ENCODE data around the gene GNAQ. TPM values are rescaled to one million over a fixed set of nuclear protein-coding genes. Genes with fewer than 3 reads are reported as not detected.

The GNAQ gene
- total RNA-seq, 2 experiments from 2014 or later, result 22.4 to 22.7 TPM

GRCh38 chr9:77847059-77847499 lies 184.5 kb downstream of the GNAQ start:
- H3K27ac Mint-ChIP-seq, result no peak overlapping the region
- DNase-seq, result no peak
- peaks cover 3% of the 10 kb centered on the region for H3K36me3 Mint-ChIP-seq
- H3K4me1 Mint-ChIP-seq, result peaks cover 27% of the 10 kb centered on the region
- no peaks in the 10 kb centered on the region for H3K9me3 Mint-ChIP-seq
- H3K4me3 Mint-ChIP-seq, result no peak overlapping the region
- no peaks in the 10 kb centered on the region for H3K27me3 Mint-ChIP-seq

GRCh38 chr9:77844415-77844814 lies 187.2 kb downstream of the GNAQ start:
- DNase-seq, result no peak
- no peaks in the 10 kb centered on the region for H3K27me3 Mint-ChIP-seq
- H3K4me3 Mint-ChIP-seq, result no peak overlapping the region
- no peaks in the 10 kb centered on the region for H3K9me3 Mint-ChIP-seq
- H3K36me3 Mint-ChIP-seq, result peaks cover 3% of the 10 kb centered on the region
- no peak overlapping the region for H3K27ac Mint-ChIP-seq
- peaks cover 44% of the 10 kb centered on the region for H3K4me1 Mint-ChIP-seq

GRCh38 chr9:77843871-77844155 lies 187.8 kb downstream of the GNAQ start:
- DNase-seq, result no peak
- no peaks in the 10 kb centered on the region for H3K27me3 Mint-ChIP-seq
- peaks cover 3% of the 10 kb centered on the region for H3K36me3 Mint-ChIP-seq
- no peak overlapping the region for H3K4me3 Mint-ChIP-seq
- peaks cover 43% of the 10 kb centered on the region for H3K4me1 Mint-ChIP-seq
- no peak overlapping the region for H3K27ac Mint-ChIP-seq
- no peaks in the 10 kb centered on the region for H3K9me3 Mint-ChIP-seq

DNA sequence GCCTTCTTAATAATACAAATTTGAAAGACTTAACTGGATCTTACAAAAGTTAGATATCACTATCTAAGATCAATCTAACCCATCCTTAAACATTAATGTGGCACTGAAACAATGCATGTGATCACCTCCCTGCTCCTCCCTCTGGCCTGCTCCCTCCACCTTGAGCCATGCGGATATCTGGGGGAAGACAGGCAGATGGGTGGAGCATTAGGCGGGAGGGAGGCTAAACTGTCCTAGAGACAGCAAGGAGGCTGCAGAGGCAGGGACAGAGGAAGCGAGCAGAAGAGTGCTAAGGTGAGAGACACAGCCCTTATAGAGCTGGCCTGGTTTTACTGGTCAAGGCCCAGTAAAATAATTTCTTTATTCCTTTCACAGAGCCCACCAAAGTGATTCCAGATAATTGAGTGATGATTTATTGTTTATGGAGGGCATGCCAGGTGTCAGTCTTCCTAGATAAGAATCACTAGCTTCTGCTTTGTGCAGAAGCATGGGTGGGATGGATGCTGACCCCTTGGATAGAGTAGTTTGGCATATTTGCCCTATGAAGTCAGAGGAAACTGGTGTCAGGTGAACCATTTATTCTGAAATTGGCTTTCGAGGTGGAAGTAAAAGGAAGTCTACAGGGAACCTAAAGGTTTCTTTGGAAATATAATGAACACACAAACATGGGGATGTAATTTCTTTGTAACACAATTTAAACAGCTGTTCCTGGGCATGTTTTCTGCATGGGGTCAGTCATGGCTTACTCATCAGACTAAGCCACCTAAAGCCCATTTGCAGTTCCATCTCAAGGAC lies 188.3 kb downstream of the GNAQ start:
- Mint-ChIP-seq H3K9me3 (no peaks in the 10 kb centered on the region), H3K27ac (no peak overlapping the region), H3K4me1 (peaks cover 40% of the 10 kb centered on the region), H3K4me3 (no peak overlapping the region), H3K27me3 (no peaks in the 10 kb centered on the region), H3K36me3 (no peaks in the 10 kb centered on the region)
- DNase-seq, result no peak

GRCh38 chr9:77841739-77842386 lies 189.7 kb downstream of the GNAQ start:
- Mint-ChIP-seq H3K27ac (peak overlapping the region; percentile 38), H3K9me3 (no peaks in the 10 kb centered on the region), H3K4me3 (no peak overlapping the region), H3K27me3 (no peaks in the 10 kb centered on the region), H3K4me1 (peaks cover 31% of the 10 kb centered on the region), H3K36me3 (no peaks in the 10 kb centered on the region)
- no peak for DNase-seq

- DNase-seq, result no peak
- Mint-ChIP-seq H3K27me3 (no peaks in the 10 kb centered on the region), H3K36me3 (peaks cover 3% of the 10 kb centered on the region), H3K27ac (no peak overlapping the region), H3K9me3 (no peaks in the 10 kb centered on the region), H3K4me3 (no peak overlapping the region), H3K4me1 (peaks cover 23% of the 10 kb centered on the region)
Measured at GRCh38 chr9:77839459-77840140, 192.0 kb downstream of the GNAQ start.

GRCh38 chr9:77838986-77839385 lies 192.6 kb downstream of the GNAQ start:
- Mint-ChIP-seq H3K27ac (no peak overlapping the region), H3K36me3 (peaks cover 3% of the 10 kb centered on the region), H3K27me3 (no peaks in the 10 kb centered on the region), H3K4me1 (peaks cover 23% of the 10 kb centered on the region), H3K4me3 (no peak overlapping the region), H3K9me3 (no peaks in the 10 kb centered on the region)
- DNase-seq, result no peak

DNA sequence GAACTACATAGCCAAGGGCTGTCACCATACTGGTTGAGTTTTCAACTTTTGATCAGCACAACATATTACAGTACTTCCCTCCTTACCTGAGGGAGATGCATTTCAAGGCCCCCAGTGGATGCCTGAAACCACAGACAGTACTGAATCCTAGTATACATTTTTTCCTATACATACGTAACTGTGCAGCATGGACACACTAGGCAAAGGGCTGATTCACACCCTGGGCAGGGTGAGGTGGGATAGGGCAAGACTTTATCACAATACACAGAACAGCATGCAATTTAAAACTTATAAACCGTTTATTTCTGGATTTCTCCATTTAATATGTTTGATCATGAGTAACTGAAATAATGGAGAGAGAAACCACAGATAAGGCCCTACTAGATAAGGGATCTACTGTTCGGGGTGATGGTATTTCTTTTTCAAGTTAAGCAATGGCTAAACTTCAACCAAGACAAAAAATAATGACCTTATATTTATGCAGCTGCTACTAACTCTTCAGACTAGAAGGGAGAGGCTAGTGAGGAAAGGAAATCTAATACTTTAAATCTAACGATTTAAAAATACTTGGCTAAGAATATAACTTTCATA lies 196.6 kb downstream of the GNAQ start:
- H3K4me1 Mint-ChIP-seq, result peaks cover 26% of the 10 kb centered on the region
- no peaks in the 10 kb centered on the region for H3K9me3 Mint-ChIP-seq
- H3K27ac Mint-ChIP-seq, result no peak overlapping the region
- H3K4me3 Mint-ChIP-seq, result no peak overlapping the region
- DNase-seq, result no peak
- H3K27me3 Mint-ChIP-seq, result no peaks in the 10 kb centered on the region
- peaks cover 5% of the 10 kb centered on the region for H3K36me3 Mint-ChIP-seq

DNA sequence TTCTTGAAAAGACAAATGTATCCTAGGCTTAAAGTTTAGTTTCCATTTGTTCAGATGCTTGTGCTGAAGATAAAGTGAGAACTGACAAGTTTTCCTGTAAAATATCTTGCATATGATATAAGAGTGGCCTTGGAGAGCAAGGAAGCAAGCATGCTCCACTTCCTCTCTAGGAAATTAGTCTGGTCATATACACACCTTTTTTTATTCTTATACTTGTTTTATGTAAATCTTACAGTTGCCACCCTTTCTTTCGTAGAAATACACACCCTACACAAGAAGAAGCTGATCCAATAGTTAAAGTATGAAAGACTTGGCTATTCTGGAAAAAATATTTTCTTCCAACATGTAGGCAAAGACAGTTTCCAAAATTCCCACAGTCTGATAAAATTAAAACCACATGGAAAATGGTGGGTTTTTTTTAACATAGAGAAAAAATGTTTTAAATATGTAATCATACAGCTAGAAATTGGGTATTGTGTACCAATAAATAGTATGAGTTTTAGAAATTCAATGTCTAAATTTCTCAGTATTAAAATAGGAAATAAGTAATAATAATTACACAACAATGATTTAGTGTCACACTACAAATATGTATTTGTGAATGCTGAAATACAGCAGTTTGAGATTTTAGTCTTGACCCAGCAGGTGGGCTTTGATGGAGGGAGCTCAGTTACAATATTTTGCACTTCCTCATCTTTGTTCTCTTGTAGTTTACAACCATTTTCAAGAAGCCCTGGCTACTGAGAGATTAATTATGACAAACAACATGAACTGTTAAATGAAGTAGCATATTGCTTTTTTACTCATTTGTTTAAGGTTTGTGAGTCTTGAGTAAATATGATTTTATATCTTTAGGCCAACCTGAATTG lies 197.8 kb downstream of the GNAQ start:
- no peaks in the 10 kb centered on the region for H3K9me3 Mint-ChIP-seq
- no peaks in the 10 kb centered on the region for H3K27me3 Mint-ChIP-seq
- peaks cover 8% of the 10 kb centered on the region for H3K36me3 Mint-ChIP-seq
- H3K27ac Mint-ChIP-seq, result no peak overlapping the region
- no peak for DNase-seq
- H3K4me3 Mint-ChIP-seq, result no peak overlapping the region
- H3K4me1 Mint-ChIP-seq, result peaks cover 28% of the 10 kb centered on the region

DNA sequence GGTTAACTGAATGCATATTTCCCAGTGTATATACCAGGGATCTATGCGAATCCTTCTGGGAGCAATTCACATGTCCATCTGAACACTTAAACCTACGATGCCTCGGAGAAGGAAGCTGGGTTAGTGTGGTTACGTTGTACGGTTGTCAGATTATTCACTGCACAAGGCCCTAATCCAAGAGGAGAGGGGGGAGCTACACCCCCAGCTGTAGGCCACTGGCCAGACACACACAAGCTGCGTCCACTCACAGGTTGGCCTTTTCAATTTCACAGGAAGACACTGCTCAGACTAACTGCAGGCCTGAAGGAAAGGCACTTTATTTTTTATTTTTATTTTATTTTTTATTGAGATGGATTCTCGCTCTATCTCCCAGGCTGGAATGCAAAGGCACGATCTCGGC lies 199.0 kb downstream of the GNAQ start:
- no peaks in the 10 kb centered on the region for H3K9me3 Mint-ChIP-seq
- no peak overlapping the region for H3K4me3 Mint-ChIP-seq
- DNase-seq, result no peak
- H3K36me3 Mint-ChIP-seq, result peaks cover 8% of the 10 kb centered on the region
- H3K27ac Mint-ChIP-seq, result no peak overlapping the region
- H3K4me1 Mint-ChIP-seq, result peaks cover 36% of the 10 kb centered on the region
- H3K27me3 Mint-ChIP-seq, result no peaks in the 10 kb centered on the region

- no peak overlapping the region for H3K4me3 Mint-ChIP-seq
- no peak for DNase-seq
- H3K27ac Mint-ChIP-seq, result no peak overlapping the region
- peaks cover 44% of the 10 kb centered on the region for H3K4me1 Mint-ChIP-seq
- no peaks in the 10 kb centered on the region for H3K9me3 Mint-ChIP-seq
- no peaks in the 10 kb centered on the region for H3K27me3 Mint-ChIP-seq
- H3K36me3 Mint-ChIP-seq, result peaks cover 8% of the 10 kb centered on the region
Measured at GRCh38 chr9:77831781-77832180, 199.8 kb downstream of the GNAQ start.

GRCh38 chr9:77830618-77831285 lies 200.9 kb downstream of the GNAQ start:
- Mint-ChIP-seq H3K27me3 (no peaks in the 10 kb centered on the region), H3K9me3 (no peaks in the 10 kb centered on the region), H3K4me3 (no peak overlapping the region), H3K27ac (no peak overlapping the region), H3K36me3 (peaks cover 5% of the 10 kb centered on the region), H3K4me1 (peaks cover 50% of the 10 kb centered on the region)
- DNase-seq, result no peak

- Mint-ChIP-seq H3K9me3 (no peaks in the 10 kb centered on the region), H3K4me3 (no peak overlapping the region), H3K27ac (no peak overlapping the region), H3K36me3 (peaks cover 7% of the 10 kb centered on the region), H3K4me1 (peaks cover 54% of the 10 kb centered on the region), H3K27me3 (no peaks in the 10 kb centered on the region)
- no peak for DNase-seq
Measured at GRCh38 chr9:77829420-77829819, 202.2 kb downstream of the GNAQ start.

GRCh38 chr9:77827104-77827784 lies 204.4 kb downstream of the GNAQ start:
- Mint-ChIP-seq H3K36me3 (peaks cover 10% of the 10 kb centered on the region), H3K27ac (peak overlapping the region; percentile 79), H3K4me3 (no peak overlapping the region), H3K4me1 (peaks cover 55% of the 10 kb centered on the region), H3K27me3 (no peaks in the 10 kb centered on the region), H3K9me3 (no peaks in the 10 kb centered on the region)
- no peak for DNase-seq
